RCC 7860 (cell line): Measurements from ENCODE around the gene UBL7.

Experiments
- DNase-seq: peaks from one replicate; pipeline ENCODE4 v3.0.0-alpha.2; 2015; ENCODE audit warnings: low spot score
- FAIRE-seq: peaks from 2 replicates; lab custom pipeline; 2012; peaks lifted over from hg19 to GRCh38; lab: Jason Lieb, UNC

The UBL7 gene

GRCh38 chr15:74442063-74442462 lies 18.9 kb downstream of the UBL7 start:
- FAIRE-seq, result no peak
- DNase-seq, result no peak

GRCh38 chr15:74441248-74441941 lies 19.6 kb downstream of the UBL7 start:
- FAIRE-seq (no peak), DNase-seq (no peak)

GRCh38 chr15:74438721-74439316 lies 22.1 kb downstream of the UBL7 start:
- peak; percentile 58 for DNase-seq
- FAIRE-seq, result no peak

- DNase-seq, result no peak
- no peak for FAIRE-seq
These were observed 22.8 kb downstream of the UBL7 start for GRCh38 chr15:74438206-74438605.

- no peak for FAIRE-seq
These were observed 26.5 kb downstream of the UBL7 start for GRCh38 chr15:74434263-74435136.

GRCh38 chr15:74433592-74434262 lies 27.2 kb downstream of the UBL7 start, which contains the start of gene SEMA7A:
Gene SEMA7A (minus strand): TSS chr15:74433958. CDS start chr15:74433918, 40 bp downstream.
- DNase-seq, result peak; percentile 74
- FAIRE-seq, result no peak

More at GRCh38 chr15:74434263-74435136, 26.5 kb downstream of the UBL7 start:
- DNase-seq, result no peak

GRCh38 chr15:74432968-74433591 lies 27.9 kb downstream of the UBL7 start:
- DNase-seq, result no peak
- no peak for FAIRE-seq

GRCh38 chr15:74432271-74432967 lies 28.5 kb downstream of the UBL7 start:
- FAIRE-seq (no peak), DNase-seq (no peak)

- FAIRE-seq, result no peak
- no peak for DNase-seq
These were observed 29.3 kb downstream of the UBL7 start for GRCh38 chr15:74431645-74432044.

- FAIRE-seq (no peak), DNase-seq (no peak)
These were observed 29.8 kb downstream of the UBL7 start for GRCh38 chr15:74431116-74431515.

GRCh38 chr15:74430510-74430951 lies 30.4 kb downstream of the UBL7 start:
- DNase-seq (no peak), FAIRE-seq (no peak)

GRCh38 chr15:74429781-74430400 lies 31.1 kb downstream of the UBL7 start:
- FAIRE-seq (no peak), DNase-seq (no peak)

GRCh38 chr15:74428970-74429780 lies 31.8 kb downstream of the UBL7 start:
- DNase-seq (no peak), FAIRE-seq (no peak)

GRCh38 chr15:74428442-74428787 lies 32.5 kb downstream of the UBL7 start:
- no peak for DNase-seq
- FAIRE-seq, result no peak

- DNase-seq (no peak), FAIRE-seq (no peak)
These were observed 33.1 kb downstream of the UBL7 start for GRCh38 chr15:74427607-74428441.

- no peak for FAIRE-seq
These were observed 34.3 kb downstream of the UBL7 start for GRCh38 chr15:74426404-74427281.

GRCh38 chr15:74425630-74426029 lies 35.3 kb downstream of the UBL7 start:
- FAIRE-seq (no peak), DNase-seq (peak; percentile 50)

More at GRCh38 chr15:74426404-74427281, 34.3 kb downstream of the UBL7 start:
- no peak for DNase-seq
